Amygdala (tissue), 56 donors: Measurements from ENCODE around the gene PKD1.
"Not testable (repeated sequence)": the region's sequence is repeated elsewhere in the genome, so short reads cannot be mapped to it uniquely, and the experiment has no call there.

Experiments used
- DNase-seq, 56 donors: peaks; one replicate each; lab custom pipeline; 2025; lab: John Stamatoyannopoulos, UW

PKD1 gene

DNA sequence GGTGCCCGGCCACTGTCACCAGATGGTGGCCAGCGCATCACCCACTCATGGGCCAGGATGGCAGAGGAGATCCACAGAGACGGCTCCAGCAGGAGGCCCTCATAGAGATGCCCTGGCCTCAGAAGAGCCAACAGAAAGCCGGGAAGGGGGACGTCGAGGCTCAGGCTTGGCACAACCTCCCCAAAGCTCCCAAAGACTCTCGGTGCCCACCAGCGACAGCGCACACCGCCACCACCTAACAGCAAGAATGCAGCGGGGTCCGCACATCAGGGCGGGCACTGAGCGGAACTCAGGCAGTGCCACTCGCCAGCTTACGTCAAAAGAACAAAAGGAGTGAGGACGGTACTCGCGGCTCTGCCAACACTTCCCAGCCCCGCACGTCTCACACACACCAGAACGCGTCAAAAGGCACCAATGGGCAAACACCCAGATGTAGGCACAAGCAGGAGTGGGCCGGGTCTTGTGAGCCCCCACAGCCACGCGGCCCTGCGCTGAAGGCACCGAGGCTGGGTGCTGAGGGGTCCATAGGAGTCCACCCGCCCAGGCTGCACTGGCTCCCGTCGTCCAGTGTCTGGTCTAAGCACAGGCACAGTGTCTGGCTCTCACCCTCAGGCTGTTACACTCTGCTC lies 8.7 kb downstream of the PKD1 start:
- DNase-seq: peak in 19 of 56 donors; percentile 12 to 75 (median 33)

GRCh38 chr16:2126161-2126743 lies 9.4 kb downstream of the PKD1 start:
- peak in 45 of 56 donors; percentile 23 to 89 (median 72) for DNase-seq

DNA sequence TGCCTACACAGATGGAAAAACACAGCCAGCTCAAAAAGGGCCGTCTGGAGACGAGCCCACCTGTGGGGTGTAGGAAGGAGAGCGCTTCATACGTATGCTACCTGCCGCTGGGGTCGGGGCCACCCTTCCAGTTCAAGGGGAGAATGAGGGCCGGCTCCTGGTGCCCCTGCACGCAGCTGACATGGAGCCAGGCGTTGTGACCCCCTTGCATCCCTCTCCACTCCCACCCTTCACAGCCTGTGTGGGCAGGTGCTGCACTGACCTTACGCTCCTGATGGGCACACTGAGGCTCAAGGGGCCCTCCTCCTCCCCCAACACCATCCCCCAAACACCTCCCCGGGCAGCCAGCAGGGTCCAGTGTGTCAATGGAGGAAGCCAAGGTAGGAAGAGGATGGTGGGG lies 10.1 kb downstream of the PKD1 start:
- DNase-seq: not testable (repeated sequence)

DNA sequence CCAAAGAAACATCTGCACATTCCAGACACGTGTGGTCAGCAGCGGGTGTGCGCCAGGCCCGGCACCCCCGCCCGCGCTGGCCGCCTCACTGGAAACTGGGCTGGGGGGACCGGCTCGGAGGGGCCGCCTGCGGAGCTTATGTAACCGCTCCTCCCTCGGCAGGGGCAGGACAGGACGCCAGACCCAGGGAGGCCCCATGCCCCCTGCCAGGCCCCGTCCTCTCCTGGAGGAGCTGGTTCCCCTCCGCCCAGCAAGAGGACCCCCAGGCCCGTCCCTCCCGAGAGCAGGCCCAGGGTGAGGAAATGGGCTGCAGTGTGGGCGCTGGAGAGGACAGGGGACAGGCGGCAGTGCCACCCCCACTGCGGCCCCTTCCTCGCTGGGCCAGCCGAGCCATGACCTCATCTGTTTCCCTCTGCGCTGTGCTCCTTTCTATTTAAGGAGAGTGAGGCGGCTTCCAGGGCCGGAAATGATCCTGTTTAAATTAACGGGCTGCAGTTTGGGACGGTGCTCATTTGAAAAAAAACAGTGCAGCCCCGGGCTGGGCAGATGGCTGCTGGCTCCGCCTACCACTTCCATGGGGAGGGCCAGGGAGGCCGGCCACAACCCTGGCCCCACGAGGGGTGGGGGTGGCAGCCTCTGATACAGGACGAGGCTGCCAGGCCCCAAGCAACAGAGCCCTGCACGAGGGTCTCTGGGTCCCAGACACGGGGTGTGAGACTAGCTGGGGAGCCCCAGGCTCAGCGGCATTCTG lies 10.8 kb downstream of the PKD1 start:
- DNase-seq: peak in 26 of 56 donors; percentile 21 to 78 (median 46)

DNA sequence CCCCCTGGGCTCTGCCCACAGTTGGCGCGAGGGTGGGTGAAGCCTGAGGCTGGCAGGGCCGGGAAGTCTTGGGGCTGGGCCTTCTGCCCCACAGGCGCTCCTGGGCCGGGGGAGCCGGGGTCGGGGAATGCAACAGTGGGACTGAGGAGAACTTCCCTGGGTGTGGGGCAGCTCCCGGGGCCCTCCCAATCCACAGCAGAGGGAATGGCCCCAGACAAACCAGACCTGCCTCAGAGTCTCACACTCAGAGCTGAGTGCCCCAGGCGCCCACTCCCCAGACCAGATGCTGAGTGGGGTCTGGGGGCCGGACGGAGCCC lies 11.4 kb downstream of the PKD1 start:
- DNase-seq: peak in 3 of 56 donors; percentile 35 to 58 (median 38)

GRCh38 chr16:2123706-2124376 lies 11.9 kb downstream of the PKD1 start:
- not testable (repeated sequence) for DNase-seq

DNA sequence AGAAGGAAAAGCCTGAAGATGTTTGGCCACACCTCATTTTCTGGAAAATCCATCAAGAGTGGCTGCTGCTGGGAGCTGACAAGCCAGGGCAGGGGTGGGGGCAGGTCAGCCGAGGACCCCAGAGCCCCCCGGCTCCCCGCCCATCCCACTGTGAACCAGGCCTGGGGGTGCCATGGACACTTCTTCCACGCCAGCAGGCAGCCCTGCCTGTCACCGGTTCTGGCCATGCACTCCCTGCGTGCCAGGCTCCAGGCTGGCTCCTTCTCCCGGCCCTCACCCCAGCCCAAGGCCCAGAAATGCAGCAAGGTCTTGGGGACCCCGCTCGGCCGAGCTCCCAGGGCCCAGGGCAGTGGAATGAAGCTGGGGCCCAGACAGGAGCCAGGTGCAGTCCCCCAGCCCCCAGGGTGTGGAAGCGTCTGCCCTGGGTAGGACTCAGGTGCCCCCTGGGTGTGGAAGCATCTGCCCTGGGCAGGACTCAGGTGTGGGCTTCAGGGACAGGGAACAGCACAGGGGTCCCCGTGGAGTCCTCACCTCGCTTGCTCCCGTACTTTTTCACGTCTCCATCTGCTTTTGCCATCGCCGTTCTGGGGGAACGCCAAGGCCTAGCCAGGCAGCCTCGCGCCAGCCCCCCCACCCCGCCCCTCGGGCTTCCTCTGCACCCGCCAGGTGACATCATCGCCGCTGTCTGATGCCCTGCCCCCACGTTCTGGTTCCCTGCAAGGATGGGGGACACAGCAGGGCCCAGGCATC lies 12.6 kb downstream of the PKD1 start:
- not testable (repeated sequence) for DNase-seq

DNA sequence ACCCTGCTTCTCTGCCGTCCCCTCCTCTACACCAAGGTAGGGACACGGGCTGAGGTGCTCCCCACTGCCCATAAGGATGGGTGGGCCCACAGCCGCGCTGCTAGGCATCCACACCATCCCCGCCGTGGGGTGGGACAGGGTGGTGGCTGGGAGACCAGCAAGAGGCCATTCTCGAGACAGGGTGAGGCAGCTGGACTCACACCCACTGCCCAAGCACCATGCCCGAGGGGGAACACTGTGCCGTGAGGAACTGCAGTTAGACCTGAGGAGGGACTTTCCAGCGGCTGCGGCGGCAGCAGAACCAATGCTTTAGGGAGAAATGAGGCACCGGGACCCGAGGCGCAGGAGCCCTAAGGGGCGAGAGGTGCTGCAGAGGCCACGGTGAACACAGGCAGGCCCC lies 13.3 kb downstream of the PKD1 start:
- DNase-seq: no peak

DNA sequence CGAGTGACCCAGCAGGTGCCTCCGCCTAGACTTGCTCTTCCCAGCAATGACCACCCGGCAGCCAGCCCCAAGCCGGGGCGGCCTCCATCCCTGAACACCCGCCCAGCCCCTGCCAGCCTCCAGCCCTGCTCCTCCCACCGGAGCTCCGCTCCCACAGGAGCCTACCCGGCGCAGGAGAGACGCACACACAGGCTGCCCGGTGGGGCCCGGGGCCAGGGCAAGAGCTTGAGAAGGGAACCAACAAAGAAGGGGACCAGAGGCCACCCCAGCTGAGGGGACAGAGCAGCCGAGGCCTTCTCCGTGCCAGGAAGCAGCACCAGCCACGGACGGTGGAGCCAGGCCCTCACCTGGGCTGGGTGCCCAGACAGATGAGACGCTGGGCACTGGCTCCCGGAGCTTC lies 13.8 kb downstream of the PKD1 start:
- DNase-seq: peak in 28 of 56 donors; percentile 13 to 79 (median 38)

- peak in 37 of 56 donors; percentile 3 to 85 (median 50) for DNase-seq
Measured at GRCh38 chr16:2121325-2121724, 14.4 kb downstream of the PKD1 start.

DNA sequence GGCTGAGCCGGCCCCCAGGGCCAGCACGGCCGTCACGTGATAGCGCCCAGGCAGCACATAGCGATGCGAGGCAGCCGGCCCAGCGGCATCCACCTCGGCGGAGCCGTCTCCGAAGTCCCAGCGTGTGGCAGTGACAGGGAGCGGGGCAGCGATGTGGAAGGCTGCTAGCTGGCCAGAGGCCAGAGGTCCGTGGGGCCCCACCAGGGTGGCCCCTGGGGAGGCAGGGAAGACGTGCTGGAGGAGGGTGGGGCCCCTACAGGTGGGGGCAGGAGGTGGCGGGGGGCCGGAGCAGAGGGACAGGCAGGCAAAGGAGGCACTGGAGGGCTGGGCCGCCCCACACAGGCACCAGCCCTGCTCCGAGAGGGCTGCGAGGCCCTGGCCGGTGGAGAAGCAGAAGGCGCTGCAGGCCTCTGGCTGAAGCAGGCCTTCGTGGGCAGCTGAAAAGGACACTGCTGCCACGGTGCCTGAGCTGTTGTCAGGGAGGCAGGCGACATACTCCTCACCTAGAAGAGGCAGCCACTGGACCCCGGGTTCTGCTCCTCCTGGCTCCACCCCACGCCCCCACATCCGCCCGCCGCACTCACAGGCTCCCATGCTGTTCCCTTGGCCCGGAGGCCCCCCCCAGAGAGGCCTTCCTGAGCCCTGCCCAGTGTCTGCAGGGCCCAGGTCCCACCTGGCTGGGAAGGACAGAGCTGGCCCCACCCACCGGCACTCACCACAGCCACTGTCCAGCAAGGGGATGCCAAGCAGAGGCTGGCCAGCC lies 17.6 kb downstream of the PKD1 start:
- DNase-seq: not testable (repeated sequence)

DNA sequence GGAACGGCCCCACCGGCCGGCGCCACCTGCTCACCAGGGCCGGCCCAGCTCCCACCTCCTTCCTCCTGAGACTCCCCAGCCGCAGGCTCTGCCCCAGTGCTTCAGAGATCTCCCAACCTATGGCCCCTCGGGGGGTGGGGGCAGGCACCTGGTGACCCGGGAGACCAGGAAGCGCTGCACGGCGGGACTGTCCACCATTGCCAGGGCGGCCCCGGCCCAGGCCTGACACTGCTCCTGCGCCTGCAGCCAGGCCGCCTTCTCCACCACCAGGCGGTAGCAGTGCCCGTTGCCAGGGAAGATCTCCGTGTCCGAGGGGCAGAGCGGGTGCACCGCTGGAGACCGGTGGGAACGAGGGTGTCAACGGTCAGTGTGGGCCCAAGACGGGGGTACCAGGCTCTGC lies 18.4 kb downstream of the PKD1 start:
- not testable (repeated sequence) for DNase-seq

DNA sequence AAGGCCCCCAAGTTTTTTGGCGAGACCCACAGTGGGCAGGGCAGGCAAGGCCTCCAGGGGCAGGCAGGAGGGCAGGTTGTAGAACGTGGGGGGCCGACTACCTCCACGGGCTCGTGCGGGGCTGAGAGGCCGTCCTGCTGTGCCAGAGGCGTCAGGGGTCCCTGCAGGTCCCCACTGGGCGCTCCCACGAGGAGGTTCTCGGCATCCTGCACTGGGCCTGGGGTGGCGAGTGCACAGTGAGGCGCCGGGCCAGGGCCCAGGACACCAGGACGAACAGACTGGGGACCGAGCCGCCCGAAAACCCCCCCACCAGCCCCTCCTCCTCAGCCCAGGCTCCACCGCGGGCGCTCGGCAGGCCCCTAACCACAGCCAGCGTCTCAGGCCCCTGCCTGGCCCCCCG lies 19.3 kb downstream of the PKD1 start:
- DNase-seq: not testable (repeated sequence)

GRCh38 chr16:2115591-2115973 lies 20.1 kb downstream of the PKD1 start:
- DNase-seq: no peak

DNA sequence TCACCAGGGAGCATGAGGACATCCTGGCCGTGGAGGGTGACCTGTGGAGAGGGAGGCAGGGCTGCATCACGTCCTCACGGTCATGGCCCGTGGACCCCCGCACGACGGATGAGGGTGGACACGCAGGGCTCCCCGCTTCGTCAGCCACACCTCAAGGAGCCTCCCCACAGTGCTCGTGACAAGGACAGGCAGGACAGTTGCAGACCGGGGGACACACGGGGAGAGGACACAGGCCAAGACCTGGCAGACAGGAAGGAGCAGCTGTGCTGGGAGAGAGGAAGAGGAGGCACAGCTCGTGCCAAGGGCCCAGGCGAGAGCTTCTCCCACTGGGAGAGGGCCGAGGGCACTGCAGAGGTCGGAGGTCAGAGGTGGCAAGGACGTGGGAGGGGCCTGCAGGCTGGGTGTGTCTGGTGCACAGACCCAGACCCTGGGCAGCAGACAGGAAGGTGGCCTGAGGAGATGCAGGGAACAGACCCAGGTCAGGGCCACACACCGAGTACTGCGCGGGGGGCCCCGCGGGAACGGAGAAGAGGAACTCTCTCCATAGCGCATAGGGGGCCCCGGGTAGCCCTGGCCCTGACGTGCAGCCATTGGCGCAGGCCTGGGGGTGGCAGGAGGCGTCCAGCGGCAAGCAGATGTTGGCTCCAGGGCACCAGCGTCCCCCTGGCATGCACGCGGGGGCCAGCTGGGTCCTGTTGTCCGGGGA lies 20.7 kb downstream of the PKD1 start:
- DNase-seq: not testable (repeated sequence)

- not testable (repeated sequence) for DNase-seq
Measured at GRCh38 chr16:2114225-2114624, 21.5 kb downstream of the PKD1 start.

GRCh38 chr16:2112539-2113106 lies 23.1 kb downstream of the PKD1 start:
- not testable (repeated sequence) for DNase-seq

GRCh38 chr16:2111412-2112335 lies 24.0 kb downstream of the PKD1 start:
- DNase-seq: not testable (repeated sequence)
